Stomach (tissue), 9 donors: ENCODE results near the gene SMCHD1. TPM values are rescaled to one million over a fixed set of nuclear protein-coding genes. Genes with fewer than 3 reads are reported as not detected.

ENCODE experiments used
- DNase-seq, 2 donors: peaks; one replicate each; pipeline versions ENCODE4 v3.0.0 to v3.0.0-alpha.2; 2013 to 2019
- H3K27ac ChIP-seq, 5 donors: fragments of 200-600 bp in 4 of 5; sonication (generic) in 4 of 5; one replicate each; pipeline ENCODE4 v1.5.1; 2013 to 2019; ENCODE audit warnings: mild to moderate bottlenecking in 1 of 5, moderate library complexity in 1 of 5
- H3K27me3 ChIP-seq, 3 donors: fragments of 200-600 bp; sonication (generic); one replicate each; pipeline ENCODE4 v1.5.1; 2017 to 2019; ENCODE audit warnings: mixed run types in 1 of 3
- H3K36me3 ChIP-seq, 4 donors: fragments of 200-600 bp; sonication (generic); 1 replicate in 3 of 4; 2 replicates in 1 of 4; pipeline ENCODE4 v1.5.1; 2016 to 2019
- H3K4me1 ChIP-seq, 4 donors: fragments of 200-600 bp; sonication (generic); one replicate each; pipeline ENCODE4 v1.5.1; 2016 to 2019
- H3K4me3 ChIP-seq, 4 donors: fragments of 200-600 bp; sonication (generic) in 3 of 4; one replicate each; pipeline ENCODE4 v1.5.1; 2016 to 2019; ENCODE audit warnings: mild to moderate bottlenecking in 1 of 4
- H3K9me3 ChIP-seq, 4 donors: fragments of 200-600 bp; sonication (generic); one replicate each; pipeline ENCODE4 v1.5.1; 2016 to 2019
- CTCF ChIP-seq, 7 experiments: fragments of 450-650 bp in 4 of 7; fragments of 200-600 bp in 3 of 7; sonication (generic) in 3 of 7; IDR thresholded peaks; one replicate each; pipeline ENCODE4 v1.5.1; 2016 to 2019; ENCODE audit warnings: antibody characterized with exemption in 7 of 7, control low read depth in 2 of 7, mild to moderate bottlenecking in 1 of 7
- EP300 ChIP-seq: sonication (generic); formaldehyde crosslinking; IDR thresholded peaks from one replicate; pipeline ENCODE4 v1.6.1; 2017; ENCODE audit warnings: antibody characterized with exemption
- POLR2A ChIP-seq, 4 donors: fragments of 450-650 bp; IDR thresholded peaks; one replicate each; pipeline ENCODE4 v1.6.1; 2016; ENCODE audit warnings: antibody characterized with exemption in 4 of 4, control low read depth in 2 of 4, mild to moderate bottlenecking in 1 of 4, moderate library complexity in 1 of 4
- POLR2AphosphoS5 ChIP-seq, 3 donors: sonication (generic); formaldehyde crosslinking; IDR thresholded peaks; one replicate each; pipeline ENCODE4 v1.6.1; 2016; ENCODE audit warnings: antibody characterized with exemption in 3 of 3
- WGBS, 5 donors: extraction: QIAGEN DNeasy Blood & Tissue Kit in 3 of 5; methylation state at CpG; one replicate each; pipeline versions ENCODE4 v1.1.5 to v1.1.7; 2013 to 2018; 5-methylcytosine and 5-hydroxymethylcytosine counted together
- intact Hi-C: fragments of 100-400 bp; cut with DNase I; formaldehyde crosslinking; loops from one replicate; pipeline ENCODE4 v1.15.1; 2023; ENCODE audit warnings: low total_unique reads
- polyA plus RNA-seq, 3 donors: library from polyadenylated mRNA; stranded (reverse); fragments of 200-250 nt; gene quantifications; one replicate each; pipeline ENCODE4 v1.2.3, GENCODE V29; 2013
- total RNA-seq, 5 donors: library from RNA; depleted of rRNA; stranded (reverse); fragments of >200 nt; gene quantifications; one replicate each; pipeline versions ENCODE4 v1.1.0 to v1.2.3, GENCODE V29; 2014 to 2016
- donor health status: healthy with polysubstance abuse.
- donor health status: Bipolar disorder and iron deficiency.
- donor health status: healthy.

Gene SMCHD1
- total and polyA plus RNA-seq, 8 donors = 5.0 to 377 (median 61.2) TPM

GRCh38 chr18:2822213-2822921 is 166.8 kb downstream of the SMCHD1 start:
- no peak for DNase-seq
- no peaks in the 10 kb centered on the region for H3K36me3 ChIP-seq
- H3K9me3 ChIP-seq = peaks cover 0 to 7% (median 3%) of the 10 kb centered on the region in 4 donors
- no peak overlapping the region for H3K27ac ChIP-seq
- no peaks in the 10 kb centered on the region for H3K4me1 ChIP-seq
- WGBS, 5 donors = 79 to 96% (median 82%) methylated on average over 6 of the region's 6 CpGs
- intact Hi-C loops = no loop called here
- no peaks in the 10 kb centered on the region for H3K27me3 ChIP-seq
- TF ChIP-seq POLR2A (IDR thresholded peaks at IDR 0.05) = no peak
- no peak for TF ChIP-seq POLR2AphosphoS5 (IDR thresholded peaks at IDR 0.05)
- TF ChIP-seq CTCF (IDR thresholded peaks at IDR 0.05) = no peak
- no peak overlapping the region for H3K4me3 ChIP-seq

- H3K27ac ChIP-seq = no peak overlapping the region
- TF ChIP-seq POLR2A (IDR thresholded peaks at IDR 0.05) (no peak), POLR2AphosphoS5 (IDR thresholded peaks at IDR 0.05) (no peak), EP300 (no peak), CTCF (IDR thresholded peaks at IDR 0.05) (no peak)
- no peak overlapping the region for H3K4me3 ChIP-seq
- no peaks in the 10 kb centered on the region for H3K27me3 ChIP-seq
- H3K9me3 ChIP-seq = no peaks in the 10 kb centered on the region
- no peaks in the 10 kb centered on the region for H3K36me3 ChIP-seq
- H3K4me1 ChIP-seq = no peaks in the 10 kb centered on the region
- intact Hi-C loops = no loop called here
- DNase-seq = no peak
- WGBS, 5 donors = 0 to 86% (median 64%) methylated on average over 2 of the region's 2 CpGs
Measured at GRCh38 chr18:2823202-2823601, 167.7 kb downstream of the SMCHD1 start.

GRCh38 chr18:2823966-2824365 is 168.4 kb downstream of the SMCHD1 start:
- no peak for DNase-seq

GRCh38 chr18:2824865-2825264 is 169.3 kb downstream of the SMCHD1 start:
- H3K9me3 ChIP-seq = no peaks in the 10 kb centered on the region
- H3K36me3 ChIP-seq = no peaks in the 10 kb centered on the region
- no peak overlapping the region for H3K27ac ChIP-seq
- 84 to 96% (median 87%) methylated on average over 5 of the region's 5 CpGs for WGBS, 5 donors
- intact Hi-C loops = no loop called here
- no peak overlapping the region for H3K4me3 ChIP-seq
- H3K4me1 ChIP-seq = no peaks in the 10 kb centered on the region
- TF ChIP-seq CTCF (IDR thresholded peaks at IDR 0.05) = no peak
- TF ChIP-seq POLR2AphosphoS5 (IDR thresholded peaks at IDR 0.05) = no peak
- TF ChIP-seq EP300 = no peak
- TF ChIP-seq POLR2A (IDR thresholded peaks at IDR 0.05) = no peak
- no peak for DNase-seq
- H3K27me3 ChIP-seq = no peaks in the 10 kb centered on the region

More at GRCh38 chr18:2823966-2824365, 168.4 kb downstream of the SMCHD1 start:
- no peak overlapping the region for H3K27ac ChIP-seq
- H3K4me3 ChIP-seq = no peak overlapping the region
- H3K36me3 ChIP-seq = no peaks in the 10 kb centered on the region
- TF ChIP-seq POLR2AphosphoS5 (IDR thresholded peaks at IDR 0.05) (no peak), EP300 (no peak), POLR2A (IDR thresholded peaks at IDR 0.05) (no peak), CTCF (IDR thresholded peaks at IDR 0.05) (no peak)
- H3K4me1 ChIP-seq = no peaks in the 10 kb centered on the region
- no peaks in the 10 kb centered on the region for H3K9me3 ChIP-seq
- WGBS, 5 donors = 91 to 98% (median 96%) methylated on average over 2 of the region's 2 CpGs
- intact Hi-C loops = no loop called here
- no peaks in the 10 kb centered on the region for H3K27me3 ChIP-seq
